Endothelial cell (in vitro differentiated cells): ENCODE results near the gene CLBA1. TPM values are rescaled to one million over a fixed set of nuclear protein-coding genes. Genes with fewer than 3 reads are reported as not detected.

Source experiments
- DNase-seq: peaks from one replicate; pipeline ENCODE4 v3.0.0; 2021; ENCODE audit warnings: low spot score
- H3K27ac Mint-ChIP-seq: one replicate; pipeline ENCODE4 v1.8.0; 2021; ENCODE audit warnings: mixed read lengths, inconsistent platforms; ENCODE audit not compliant: unreplicated experiment
- H3K27me3 Mint-ChIP-seq: one replicate; pipeline ENCODE4 v1.8.0; 2021; ENCODE audit warnings: mild to moderate bottlenecking, moderate library complexity, mixed read lengths, inconsistent platforms; ENCODE audit not compliant: unreplicated experiment
- H3K36me3 Mint-ChIP-seq: one replicate; pipeline ENCODE4 v1.8.0; 2021; ENCODE audit warnings: mild to moderate bottlenecking, low read depth, mixed read lengths, inconsistent platforms; ENCODE audit not compliant: unreplicated experiment
- H3K4me1 Mint-ChIP-seq: one replicate; pipeline ENCODE4 v1.8.0; 2021; ENCODE audit warnings: mild to moderate bottlenecking, mixed read lengths, inconsistent platforms; ENCODE audit not compliant: unreplicated experiment
- H3K4me3 Mint-ChIP-seq: one replicate; pipeline ENCODE4 v1.8.0; 2021; ENCODE audit warnings: mild to moderate bottlenecking, mixed read lengths, inconsistent platforms; ENCODE audit not compliant: unreplicated experiment
- H3K9me3 Mint-ChIP-seq: one replicate; pipeline ENCODE4 v1.8.0; 2021; ENCODE audit warnings: mixed read lengths, inconsistent platforms; ENCODE audit not compliant: unreplicated experiment
- CTCF ChIP-seq: fragments of 200-600 bp; sonication (generic); IDR thresholded peaks from one replicate; pipeline ENCODE4 v1.5.0; 2021; ENCODE audit warnings: antibody characterized with exemption; ENCODE audit not compliant: unreplicated experiment
- total RNA-seq: library from RNA; stranded (reverse); fragmentation: NEBNext Ultra II Directional; extraction: Animal tissue kit (Norgen Biotek cat#: 25700); gene quantifications from one replicate; pipeline ENCODE4 v1.2.1, GENCODE V29; 2021; ENCODE audit not compliant: unreplicated experiment

CLBA1 gene
- total RNA-seq, 1 donor from 2014 or later: 13.5 TPM

GRCh38 chr14:105007593-105008264 is 22.1 kb downstream of the CLBA1 start:
- H3K4me3 Mint-ChIP-seq: no peak overlapping the region
- peaks cover 5% of the 10 kb centered on the region for H3K9me3 Mint-ChIP-seq
- no peak for DNase-seq
- H3K36me3 Mint-ChIP-seq: peaks cover 15% of the 10 kb centered on the region
- H3K4me1 Mint-ChIP-seq: peaks cover 9% of the 10 kb centered on the region
- TF ChIP-seq CTCF: no peak
- H3K27ac Mint-ChIP-seq: no peak overlapping the region
- peaks cover 4% of the 10 kb centered on the region for H3K27me3 Mint-ChIP-seq

GRCh38 chr14:105010106-105010505 is 24.5 kb downstream of the CLBA1 start:
- peaks cover 32% of the 10 kb centered on the region for H3K4me1 Mint-ChIP-seq
- H3K27ac Mint-ChIP-seq: no peak overlapping the region
- no peak overlapping the region for H3K4me3 Mint-ChIP-seq
- H3K27me3 Mint-ChIP-seq: peaks cover 5% of the 10 kb centered on the region
- peaks cover 16% of the 10 kb centered on the region for H3K36me3 Mint-ChIP-seq
- H3K9me3 Mint-ChIP-seq: peaks cover 5% of the 10 kb centered on the region
- no peak for TF ChIP-seq CTCF
- DNase-seq: no peak

- H3K4me1 Mint-ChIP-seq: peaks cover 40% of the 10 kb centered on the region
- TF ChIP-seq CTCF: no peak
- H3K4me3 Mint-ChIP-seq: no peak overlapping the region
- no peak overlapping the region for H3K27ac Mint-ChIP-seq
- peaks cover 23% of the 10 kb centered on the region for H3K36me3 Mint-ChIP-seq
- DNase-seq: no peak
- peaks cover 5% of the 10 kb centered on the region for H3K9me3 Mint-ChIP-seq
- H3K27me3 Mint-ChIP-seq: peaks cover 5% of the 10 kb centered on the region
Measured at GRCh38 chr14:105010891-105011291, 25.3 kb downstream of the CLBA1 start.

GRCh38 chr14:105011312-105011990 is 25.9 kb downstream of the CLBA1 start:
- Mint-ChIP-seq H3K27me3 (peaks cover 8% of the 10 kb centered on the region), H3K9me3 (peaks cover 8% of the 10 kb centered on the region), H3K4me1 (peaks cover 46% of the 10 kb centered on the region), H3K27ac (no peak overlapping the region), H3K4me3 (no peak overlapping the region), H3K36me3 (peaks cover 28% of the 10 kb centered on the region)
- DNase-seq: no peak
- TF ChIP-seq CTCF: no peak
